Left kidney (tissue), 2 donors: ENCODE measurements around the gene ESR1. TPM values are rescaled to one million over a fixed set of nuclear protein-coding genes. Genes with fewer than 3 reads are reported as not detected.
"Not testable (repeated sequence)": the region's sequence is repeated elsewhere in the genome, so short reads cannot be mapped to it uniquely, and the experiment has no call there.

ENCODE experiments used
- DNase-seq: peaks from one replicate; pipeline ENCODE4 v3.0.0-alpha.2; 2013
- polyA plus RNA-seq: library from polyadenylated mRNA; unstranded; fragments of 120-200 nt; gene quantifications from one replicate; pipeline ENCODE4 v1.2.1, GENCODE V29; 2013; ENCODE audit not compliant: insufficient read length

ESR1 gene
- polyA plus RNA-seq, 1 donor, result 2.1 TPM

DNA sequence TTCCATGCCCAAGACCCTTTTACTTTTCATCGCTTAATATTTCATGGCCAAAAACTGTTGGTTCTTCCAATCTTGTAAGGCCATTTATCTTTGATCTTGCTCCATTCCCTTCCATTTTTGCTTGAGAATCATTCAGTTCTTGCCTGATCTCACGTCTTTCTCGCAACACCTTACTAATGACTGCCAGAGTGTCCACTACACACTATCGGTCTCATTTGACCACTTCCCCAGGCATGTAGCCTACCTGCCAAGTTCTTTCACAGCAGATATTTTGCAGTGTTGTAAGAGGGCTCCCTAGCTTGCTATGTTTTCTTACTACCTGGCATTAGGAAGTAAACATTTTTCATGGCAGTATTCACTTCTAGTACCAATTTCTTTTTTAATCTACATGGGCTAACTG, 248.0 kb downstream of the ESR1 start:
- no peak for DNase-seq

DNA sequence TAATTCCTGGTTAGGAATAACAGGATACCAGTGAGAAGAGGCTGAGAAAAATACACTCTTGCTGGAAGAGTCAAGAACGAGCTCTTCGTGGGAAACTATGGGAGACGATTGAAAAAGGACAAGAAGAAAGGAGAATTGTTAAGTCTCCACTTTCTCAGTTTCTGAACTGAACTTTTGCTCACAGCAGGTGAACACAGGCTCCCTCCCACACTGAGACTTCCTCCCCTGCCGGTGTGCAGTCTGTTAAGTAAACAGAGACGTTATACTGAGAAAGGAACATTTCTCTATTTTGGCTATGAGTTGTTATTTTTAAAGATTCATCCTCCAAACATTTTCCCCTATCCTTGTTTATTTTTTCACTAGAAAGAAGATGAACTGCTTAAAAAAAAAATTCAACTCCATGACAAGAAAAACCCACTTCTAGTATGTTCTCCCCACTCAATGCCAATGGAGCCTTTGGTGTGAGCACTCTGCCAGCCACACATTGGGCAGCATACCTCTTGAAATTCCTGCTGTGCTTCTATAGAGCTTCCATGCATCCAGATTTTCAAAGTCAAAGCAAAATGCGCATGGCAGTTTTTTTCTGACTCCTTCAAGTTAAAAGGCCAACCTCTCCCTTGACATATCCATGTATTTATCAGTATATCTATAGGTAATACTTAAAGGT, 250.5 kb downstream of the ESR1 start:
- DNase-seq, result no peak

DNA sequence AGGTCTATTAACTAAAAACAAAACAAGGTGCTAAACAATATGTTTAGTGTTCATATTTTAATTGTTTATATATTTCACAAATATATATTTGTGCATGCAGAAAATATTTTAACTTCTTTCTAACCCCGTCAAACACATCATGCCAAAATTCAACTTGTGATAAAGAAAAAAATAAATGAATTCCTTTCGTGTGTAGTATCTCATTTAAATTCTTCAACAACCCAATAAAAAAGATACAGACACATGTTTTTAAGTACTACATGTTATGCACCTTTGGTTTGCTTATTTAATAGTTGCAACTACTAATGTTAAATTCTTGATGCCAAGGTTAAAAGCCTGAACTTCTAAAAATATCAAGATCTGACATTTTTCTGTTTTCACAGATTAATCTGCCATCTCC, 252.4 kb downstream of the ESR1 start:
- DNase-seq, result no peak

DNA sequence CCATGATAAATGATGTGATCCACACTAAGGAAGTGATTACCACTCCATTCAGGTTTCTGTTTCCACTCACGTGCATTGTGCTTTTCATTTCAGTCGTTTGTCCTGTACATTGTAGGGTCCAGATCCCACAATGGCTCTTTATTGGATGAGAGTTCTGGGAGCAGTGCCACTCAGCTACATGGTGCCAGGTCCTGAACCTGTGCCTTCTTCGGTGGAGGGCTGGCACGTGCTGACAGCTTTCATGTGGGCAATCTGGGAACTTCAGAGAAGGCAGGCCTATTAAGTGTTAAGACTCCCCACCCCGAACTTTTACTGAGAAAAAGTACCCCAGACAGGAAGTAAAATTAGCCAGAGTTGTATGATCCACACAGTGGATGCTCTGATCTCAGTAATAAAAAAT, 255.0 kb downstream of the ESR1 start:
- no peak for DNase-seq

DNA sequence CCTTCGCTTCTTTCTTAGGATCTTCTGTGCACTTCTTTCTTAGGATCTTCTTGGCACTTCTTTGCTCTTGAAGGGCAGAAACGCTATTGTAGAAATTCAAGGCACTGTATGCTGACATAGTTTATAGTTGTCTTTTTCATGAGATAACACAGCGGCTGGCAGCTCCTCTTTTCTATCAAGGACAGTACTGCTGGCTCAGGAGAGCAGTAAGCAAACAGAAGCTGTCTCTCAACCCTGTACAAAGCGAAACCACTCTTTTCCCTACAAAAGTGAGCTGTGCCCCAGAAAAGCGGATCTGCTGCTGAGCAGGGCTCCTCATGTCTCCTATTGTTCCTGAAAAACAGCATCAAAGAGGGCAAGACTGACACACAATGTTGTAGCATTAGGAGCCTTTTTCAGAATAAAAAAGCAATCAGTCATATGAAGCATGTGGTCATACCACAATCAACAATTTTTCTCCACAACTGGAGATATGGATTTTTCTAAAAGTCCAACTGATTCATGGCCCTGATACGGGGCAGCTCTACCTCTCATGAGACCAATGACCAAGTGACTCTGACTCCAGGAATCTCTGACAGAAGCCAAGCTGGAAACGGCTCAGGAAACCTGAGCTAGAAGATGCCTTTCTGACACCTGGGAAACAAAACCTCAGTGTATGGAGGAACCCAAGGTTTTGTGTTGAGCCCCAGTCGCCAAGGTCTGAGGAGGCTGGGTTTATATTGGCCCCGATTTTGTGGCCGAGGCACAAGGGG, 255.9 kb downstream of the ESR1 start:
- no peak for DNase-seq

DNA sequence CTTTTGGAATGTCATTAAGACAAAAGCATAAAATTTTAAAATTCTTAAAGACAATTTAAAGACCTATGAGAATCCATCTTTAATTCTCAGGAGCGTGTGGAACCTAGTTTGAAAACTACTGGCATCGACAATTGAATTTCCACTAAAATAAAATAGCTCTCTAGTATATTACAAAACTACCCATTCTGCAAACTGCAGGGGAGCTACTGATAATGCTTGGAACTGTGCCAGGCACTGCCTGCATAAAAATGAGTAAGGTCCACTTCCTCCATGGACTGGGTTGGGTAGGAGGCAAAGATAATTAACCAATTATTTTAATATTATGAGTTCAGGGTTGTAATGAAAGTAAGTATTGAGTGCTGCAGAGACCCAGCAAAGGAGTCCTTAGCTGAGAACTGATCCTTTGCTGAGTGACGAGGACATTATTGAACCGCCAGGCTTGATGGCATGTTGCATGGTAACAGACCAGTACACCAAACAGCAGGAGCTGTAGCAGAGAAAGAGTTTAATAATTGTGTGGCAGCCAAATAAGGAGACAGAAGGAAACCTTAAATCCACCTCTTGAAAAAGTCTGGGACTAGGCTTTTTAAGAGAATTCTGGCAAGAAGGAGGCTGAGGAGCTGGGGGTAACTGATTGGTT, 261.3 kb downstream of the ESR1 start:
- DNase-seq, result no peak

DNA sequence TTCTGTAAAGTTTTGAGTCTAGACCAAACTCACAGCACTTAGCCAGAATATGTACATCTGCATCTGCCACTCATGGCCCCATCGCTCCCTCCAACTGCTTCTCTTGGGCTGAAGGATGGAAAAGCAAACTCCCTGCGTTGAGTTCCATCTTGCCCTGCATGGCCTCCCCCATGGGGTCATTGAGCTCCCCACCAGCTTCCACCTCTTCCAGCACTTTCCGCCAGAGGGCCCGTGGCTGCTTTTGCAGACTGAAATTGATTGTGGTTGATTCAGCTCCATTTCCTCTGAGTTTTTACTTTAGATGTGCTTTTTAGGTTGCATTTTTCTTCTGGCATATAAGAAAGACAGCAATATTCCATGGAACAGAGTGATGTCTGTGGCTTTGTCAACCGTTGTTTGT, 263.1 kb downstream of the ESR1 start:
- DNase-seq, result no peak

DNA sequence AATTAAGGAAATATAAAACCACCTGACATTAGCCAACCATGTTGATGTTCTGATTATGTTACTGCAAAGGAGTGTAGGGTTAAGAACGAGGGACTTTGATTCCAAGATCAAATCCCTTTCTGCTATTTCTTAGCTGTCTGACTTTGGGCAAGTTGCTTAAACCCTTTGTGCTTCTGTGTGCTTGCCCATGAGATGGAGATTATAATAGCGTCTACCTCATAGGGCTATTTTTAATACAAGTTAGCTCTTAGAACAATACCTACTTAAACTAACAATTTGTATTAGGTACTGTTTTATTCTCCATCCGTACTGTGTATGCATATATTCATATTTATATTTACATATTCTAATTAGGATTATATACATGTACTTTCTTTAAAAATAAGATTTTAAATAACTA, 263.8 kb downstream of the ESR1 start:
- DNase-seq, result no peak

DNA sequence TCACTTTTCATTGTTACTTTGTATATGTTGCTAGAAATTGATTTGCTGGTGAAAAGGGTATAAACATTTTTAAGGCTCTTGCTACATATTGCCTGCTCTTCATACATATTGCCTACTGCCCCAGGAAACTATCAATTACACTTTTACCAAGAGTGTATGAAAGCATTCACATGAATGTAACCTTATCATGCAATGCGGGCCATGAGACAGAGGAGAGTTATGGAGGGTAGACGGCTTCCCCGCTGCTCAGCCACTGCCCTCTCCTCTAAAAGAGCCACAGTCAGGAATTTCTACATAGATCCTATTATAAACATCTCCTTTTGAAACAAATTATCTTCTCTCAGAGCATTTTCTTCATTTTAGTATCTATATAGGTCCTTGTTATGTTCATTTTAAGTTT, 264.4 kb downstream of the ESR1 start:
- no peak for DNase-seq

DNA sequence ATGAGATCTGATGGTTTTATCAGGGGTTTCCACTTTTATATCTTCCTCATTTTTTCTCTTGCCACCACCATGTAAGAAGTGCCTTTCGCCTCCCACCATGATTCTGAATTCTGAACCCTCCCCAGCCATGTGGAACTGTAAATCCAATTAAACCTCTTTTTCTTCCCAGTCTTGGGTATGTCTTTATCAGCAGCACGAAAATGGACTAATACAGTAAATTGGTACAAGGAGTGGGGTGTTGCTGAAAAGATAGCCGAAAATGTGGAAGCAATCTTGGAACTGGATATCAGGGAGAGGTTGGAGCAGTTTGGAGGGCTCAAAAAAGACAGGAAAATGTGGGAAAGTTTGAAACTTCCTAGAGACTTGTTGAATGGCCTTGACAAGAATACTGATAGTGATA, 268.8 kb downstream of the ESR1 start:
- DNase-seq, result not testable (repeated sequence)

DNA sequence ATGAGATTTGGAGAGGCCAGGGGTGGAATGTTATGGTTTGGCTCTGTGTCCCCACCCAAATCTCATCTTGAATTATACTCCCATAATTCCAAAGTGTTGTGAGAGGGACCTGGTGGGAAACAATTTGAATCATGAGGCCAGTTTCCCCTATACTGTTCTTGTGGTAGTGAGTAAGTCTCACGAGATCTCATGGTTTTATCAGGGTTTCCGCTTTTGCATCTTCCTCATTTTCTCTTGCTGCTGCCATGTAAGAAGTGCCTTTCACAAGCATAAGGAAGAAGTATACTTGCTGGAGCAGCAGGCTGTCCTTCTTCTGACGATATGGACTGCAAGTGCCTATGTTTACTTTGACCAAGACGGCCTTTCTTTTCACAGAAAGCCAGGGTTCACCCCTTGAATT, 270.5 kb downstream of the ESR1 start:
- DNase-seq, result no peak

DNA sequence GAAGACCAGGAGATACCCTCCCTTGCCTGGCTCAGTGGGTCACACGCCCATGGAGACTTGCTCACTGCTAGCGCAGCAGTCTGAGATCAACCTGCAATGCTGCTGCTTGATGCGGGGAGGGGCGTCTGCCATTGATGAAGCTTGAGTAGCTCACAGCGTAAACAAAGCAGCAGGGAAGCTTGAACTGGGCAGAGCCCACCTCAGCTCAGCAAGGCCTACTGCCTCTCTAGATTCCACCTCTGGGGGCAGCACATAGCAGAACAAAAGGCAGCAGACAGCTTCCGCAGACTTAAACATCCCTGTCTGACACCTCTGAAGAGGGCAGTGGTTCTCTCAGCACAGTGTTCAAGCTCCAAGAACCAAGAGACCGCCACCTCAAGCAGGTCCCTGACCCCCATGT, 271.3 kb downstream of the ESR1 start:
- DNase-seq, result no peak

DNA sequence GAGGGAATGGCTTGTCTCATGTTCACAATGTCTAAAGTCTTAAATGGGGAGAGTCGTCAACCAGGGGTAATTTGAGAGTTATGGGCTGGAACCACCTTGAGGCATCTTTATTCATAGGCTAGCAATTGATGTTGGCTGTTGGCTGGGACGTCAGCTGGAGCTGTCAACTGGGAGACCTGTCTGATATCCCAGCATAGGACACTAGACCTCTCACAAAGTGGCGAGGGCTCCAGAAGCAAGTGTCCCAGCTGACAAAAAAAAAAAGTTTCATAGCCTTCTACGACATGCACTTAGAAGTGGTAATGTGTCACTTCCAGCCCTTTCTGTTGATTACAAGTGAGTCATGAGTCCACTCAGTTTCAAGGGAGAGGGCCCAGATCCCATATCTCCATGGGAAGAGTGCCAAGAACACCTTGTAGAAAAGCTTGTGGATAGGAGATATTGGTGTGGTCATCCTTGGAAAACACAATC, 278.0 kb downstream of the ESR1 start:
- DNase-seq, result peak; percentile 21

DNA sequence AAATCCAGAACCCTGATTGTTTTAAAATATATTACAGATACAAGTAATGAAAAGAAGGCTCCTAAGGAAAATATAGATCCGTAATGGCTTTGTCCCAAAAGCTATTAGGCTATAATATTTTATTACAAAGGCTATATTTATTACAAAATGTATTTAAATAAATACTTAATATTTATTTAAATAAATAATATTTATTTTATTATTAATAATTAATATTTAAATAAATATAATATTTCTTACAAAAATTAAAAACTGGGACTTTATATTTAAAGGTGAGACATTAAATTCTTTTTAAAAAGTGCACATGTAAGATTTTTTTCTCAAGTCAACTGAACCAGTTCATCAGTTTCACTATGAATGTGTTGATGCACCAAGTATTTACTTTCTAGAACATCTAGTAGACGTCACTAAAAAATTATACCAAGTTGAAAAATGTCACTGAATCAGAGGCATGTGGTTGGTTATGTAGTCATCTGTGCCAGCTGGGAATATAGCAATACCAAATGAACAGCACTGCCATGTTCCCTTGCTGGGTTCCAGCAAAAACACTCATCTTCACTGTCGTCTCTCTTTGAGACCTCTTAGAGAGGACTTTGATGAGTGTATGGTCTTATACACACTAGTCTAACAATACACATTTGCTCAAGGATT, 278.9 kb downstream of the ESR1 start:
- DNase-seq, result no peak

DNA sequence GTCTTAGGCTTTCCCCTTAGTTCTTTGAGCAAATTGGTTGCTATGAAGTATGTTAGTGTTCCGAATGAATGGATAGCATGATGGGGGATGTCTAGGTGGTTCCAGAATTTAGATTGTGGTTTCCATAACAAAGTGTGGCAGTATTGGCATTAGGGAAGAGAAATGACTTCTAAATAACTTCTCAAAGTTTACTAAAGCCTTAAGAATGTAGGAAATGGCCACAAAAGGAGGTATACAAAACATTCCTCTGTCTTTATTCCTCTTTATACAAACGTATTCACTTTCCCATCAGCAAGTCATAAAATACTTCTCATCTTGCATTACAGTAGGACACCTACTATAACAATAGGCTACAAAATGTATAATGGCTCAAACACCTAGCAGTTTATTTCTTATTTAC, 279.6 kb downstream of the ESR1 start:
- DNase-seq, result no peak

DNA sequence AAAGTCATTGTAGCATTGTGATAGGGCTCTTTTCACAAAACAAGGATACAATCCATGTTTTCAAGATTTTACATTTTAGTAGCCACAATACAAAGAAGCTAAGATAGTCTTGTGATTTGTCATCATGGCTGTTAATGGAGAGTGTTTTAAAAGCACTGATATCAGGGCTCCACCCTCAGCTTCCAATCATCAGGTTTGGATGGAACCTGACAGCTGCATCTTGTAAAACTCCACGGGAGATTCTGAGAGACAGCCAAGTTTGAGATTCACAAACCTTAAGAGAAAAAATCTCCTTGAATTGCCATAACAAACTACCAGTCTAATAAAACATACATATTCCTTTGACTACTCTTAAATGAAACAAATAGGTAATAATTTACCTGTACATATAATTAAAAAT, 280.2 kb downstream of the ESR1 start:
- no peak for DNase-seq

DNA sequence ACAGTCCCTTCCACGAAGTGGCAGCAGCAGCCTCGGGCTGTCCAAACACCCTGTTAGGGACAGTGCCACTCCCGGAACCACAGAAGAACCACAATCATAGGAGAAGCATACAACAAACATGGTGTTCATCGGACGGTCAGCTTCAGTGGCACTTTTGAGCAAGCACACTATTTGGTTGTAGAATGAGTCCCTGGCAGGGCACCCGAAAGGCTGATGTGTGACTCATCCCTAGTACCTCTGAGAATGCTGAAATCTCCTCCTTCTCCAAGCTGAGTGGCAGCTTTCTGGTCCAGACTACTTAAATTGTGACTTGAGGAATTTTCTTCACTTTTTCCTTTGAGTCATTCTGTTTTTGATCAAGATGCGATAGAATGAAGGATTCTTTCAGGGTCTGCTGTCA, 282.5 kb downstream of the ESR1 start:
- no peak for DNase-seq

DNA sequence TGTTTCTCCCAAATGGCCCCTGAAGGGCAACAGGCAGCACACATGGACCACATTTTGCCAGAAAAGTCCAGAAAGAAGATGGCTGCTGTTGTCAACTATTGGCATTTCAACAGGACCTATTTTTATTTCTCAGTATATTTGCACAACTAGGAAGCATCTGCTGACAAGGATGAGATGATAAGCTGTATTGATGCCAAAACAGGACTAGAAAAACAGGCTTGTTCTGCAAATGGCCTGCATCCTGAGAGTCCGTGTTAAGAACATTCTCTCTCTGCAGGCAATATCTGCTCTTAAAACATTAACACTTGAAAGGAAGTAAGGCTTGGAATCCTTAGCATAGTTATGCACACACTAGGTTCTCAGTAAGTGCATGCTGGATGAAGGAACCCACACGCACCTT, 283.7 kb downstream of the ESR1 start:
- DNase-seq, result no peak

DNA sequence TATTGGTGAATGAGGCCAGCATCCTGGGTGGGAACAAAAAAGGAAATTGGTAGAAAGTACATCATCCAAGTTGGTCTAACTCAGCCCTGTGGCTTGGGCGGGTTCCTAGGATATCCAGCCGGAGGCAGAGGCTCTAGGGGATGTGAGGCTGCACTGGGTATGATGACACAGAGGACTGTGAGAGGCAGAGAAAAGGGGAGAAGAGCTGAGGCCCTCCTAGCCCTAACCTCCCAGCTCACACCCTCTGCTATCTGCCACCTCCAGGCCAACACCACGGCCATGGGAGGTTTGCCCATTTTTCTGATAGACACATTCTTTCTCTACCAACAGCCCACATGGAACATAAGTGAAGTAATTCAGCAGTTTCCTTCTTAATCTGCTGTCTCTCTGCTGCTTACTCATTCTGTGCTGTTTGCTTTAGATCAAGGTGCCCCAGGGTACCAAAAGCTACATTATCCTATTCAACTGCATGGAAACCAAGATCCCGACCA, 284.4 kb downstream of the ESR1 start:
- no peak for DNase-seq

DNA sequence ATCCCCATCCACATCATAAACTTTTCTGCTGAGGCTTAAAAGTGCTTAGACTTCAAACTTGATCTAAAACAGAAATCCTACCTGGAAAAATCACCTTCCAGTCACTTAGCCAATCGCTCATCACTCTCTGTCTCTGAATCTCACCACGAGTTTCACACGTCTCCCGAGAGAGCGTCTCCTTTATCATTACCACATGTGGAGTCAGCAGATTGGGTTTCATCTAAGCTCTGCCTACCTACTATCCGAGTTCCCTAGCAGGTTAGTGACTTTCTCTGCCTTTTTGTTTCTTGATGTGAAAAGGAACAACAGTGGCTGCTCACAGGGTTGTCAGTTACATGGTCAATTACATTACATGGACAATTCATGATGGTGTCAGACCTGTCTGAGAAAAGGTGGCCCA, 286.2 kb downstream of the ESR1 start:
- no peak for DNase-seq

DNA sequence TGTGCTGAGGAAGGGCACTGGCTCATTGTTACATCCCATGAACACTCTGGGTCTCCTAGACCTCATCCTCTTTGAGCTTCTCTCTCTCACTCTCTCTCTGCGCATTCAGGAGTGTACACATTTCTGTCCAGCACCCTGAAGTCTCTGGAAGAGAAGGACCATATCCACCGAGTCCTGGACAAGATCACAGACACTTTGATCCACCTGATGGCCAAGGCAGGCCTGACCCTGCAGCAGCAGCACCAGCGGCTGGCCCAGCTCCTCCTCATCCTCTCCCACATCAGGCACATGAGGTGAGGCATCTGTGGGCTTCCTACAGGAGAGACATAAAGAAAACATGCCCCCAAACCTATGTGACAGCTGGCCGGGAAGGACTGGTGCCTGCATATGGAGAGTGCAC, 286.8 kb downstream of the ESR1 start:
- no peak for DNase-seq

DNA sequence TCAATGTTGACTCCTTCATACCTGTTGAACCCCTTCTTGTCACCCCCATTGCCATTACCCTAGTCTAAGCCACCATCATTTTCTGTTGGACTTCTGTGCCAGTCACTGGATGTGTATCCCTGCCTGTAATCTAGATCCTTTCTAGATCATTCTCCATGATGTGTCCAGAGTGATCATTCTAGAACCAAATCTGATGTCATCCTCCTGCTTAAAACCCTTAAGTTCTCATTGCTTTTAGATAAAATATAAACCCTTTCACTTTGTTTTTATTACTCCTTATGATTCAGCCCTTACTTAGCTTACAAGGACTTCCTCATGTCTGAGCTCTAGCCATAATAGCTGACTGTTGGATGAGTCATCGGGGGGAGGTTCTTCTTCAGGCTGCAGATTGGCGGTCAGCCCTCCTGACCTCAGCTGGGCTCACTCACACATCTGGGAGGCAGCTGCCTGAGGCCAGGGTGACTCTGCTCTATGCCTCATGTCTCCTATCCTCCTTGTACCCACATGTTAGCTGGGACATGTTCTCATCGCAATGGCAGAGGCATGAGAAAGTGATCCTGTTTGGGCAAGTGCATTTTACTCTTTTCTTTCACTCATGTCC, 287.6 kb downstream of the ESR1 start:
- no peak for DNase-seq
